Measurements from ENCODE around the gene AFAP1.

AFAP1 gene

DNA sequence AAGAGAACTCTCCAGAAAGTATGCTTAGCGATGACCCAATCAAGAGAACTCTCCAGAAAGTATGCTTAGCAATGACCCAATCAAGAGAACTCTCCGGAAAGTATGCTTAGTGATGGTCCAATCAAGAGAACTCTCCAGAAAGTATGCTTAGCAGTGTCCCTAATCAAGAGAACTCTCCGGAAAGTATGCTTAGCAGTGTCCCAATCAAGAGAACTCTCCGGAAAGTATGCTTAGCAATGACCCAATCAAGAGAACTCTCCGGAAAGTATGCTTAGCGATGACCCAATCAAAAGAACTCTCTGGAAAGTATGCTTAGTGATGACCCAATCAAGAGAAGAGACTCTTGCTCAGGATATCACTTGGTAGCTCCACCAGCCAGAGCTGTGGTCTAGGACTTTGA is 92.5 kb downstream of the AFAP1 start:
- H3K27ac ChIP-seq: no peak overlapping the region
- no peaks in the 10 kb centered on the region for H3K79me2 ChIP-seq (ENCODE audit: insufficient read depth, low read depth)
- no peaks in the 10 kb centered on the region for H3K36me3 ChIP-seq (ENCODE audit: insufficient read depth)

DNA sequence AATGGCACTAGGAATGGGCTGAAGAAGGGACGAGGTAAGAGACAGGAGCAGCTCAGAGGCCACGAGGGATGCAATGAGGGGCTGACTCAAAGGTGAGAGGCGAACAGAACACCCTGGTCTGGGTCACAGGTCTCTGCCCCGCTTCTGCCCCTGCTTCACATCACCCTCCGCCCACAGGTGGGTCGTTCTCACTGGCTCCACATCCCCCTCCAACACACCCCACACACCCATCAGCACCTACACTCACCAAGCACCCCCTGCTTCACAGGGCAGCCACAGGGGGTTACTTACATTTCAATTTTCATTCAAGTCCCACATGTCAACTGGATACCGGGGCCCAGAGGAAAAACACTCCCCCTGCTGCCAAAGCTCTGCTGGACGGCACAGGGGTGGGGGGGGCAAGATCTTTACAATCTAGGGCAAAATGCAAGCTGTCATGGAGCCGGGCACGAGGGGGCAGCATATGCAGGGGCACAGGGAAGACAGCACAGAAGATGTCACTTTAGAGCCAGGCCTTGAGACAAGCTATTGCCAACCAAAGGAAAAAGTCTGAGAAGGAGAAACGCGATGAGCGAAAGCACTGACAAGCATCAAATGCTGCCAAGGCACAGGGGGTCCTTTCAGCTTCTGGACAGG is 94.0 kb downstream of the AFAP1 start:
- H3K27me3 ChIP-seq (ENCODE audit: insufficient read depth, low read depth): no peaks in the 10 kb centered on the region
- H3K4me1 ChIP-seq (ENCODE audit: low read depth, poor library complexity, severe bottlenecking): no peaks in the 10 kb centered on the region
- H4K20me1 ChIP-seq (ENCODE audit: insufficient read depth): no peaks in the 10 kb centered on the region
- H3K4me3 ChIP-seq (IDR thresholded peaks at IDR 0.05; ENCODE audit: insufficient read depth, low read depth, low read length): no peak overlapping the region
- H2AFZ ChIP-seq (ENCODE audit: low read depth): no peak overlapping the region
- no peaks in the 10 kb centered on the region for H3K79me2 ChIP-seq (ENCODE audit: insufficient read depth, low read depth)
- TF ChIP-seq, protein P1, sequence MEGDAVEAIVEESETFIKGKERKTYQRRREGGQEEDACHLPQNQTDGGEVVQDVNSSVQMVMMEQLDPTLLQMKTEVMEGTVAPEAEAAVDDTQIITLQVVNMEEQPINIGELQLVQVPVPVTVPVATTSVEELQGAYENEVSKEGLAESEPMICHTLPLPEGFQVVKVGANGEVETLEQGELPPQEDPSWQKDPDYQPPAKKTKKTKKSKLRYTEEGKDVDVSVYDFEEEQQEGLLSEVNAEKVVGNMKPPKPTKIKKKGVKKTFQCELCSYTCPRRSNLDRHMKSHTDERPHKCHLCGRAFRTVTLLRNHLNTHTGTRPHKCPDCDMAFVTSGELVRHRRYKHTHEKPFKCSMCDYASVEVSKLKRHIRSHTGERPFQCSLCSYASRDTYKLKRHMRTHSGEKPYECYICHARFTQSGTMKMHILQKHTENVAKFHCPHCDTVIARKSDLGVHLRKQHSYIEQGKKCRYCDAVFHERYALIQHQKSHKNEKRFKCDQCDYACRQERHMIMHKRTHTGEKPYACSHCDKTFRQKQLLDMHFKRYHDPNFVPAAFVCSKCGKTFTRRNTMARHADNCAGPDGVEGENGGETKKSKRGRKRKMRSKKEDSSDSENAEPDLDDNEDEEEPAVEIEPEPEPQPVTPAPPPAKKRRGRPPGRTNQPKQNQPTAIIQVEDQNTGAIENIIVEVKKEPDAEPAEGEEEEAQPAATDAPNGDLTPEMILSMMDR (conservative IDR thresholded peaks at IDR 0.05; ENCODE audit: low read depth, low read length): no peak
- no peaks in the 10 kb centered on the region for H3K36me3 ChIP-seq (ENCODE audit: insufficient read depth)
- no peak overlapping the region for H3K9ac ChIP-seq
- H3K27ac ChIP-seq: no peak overlapping the region
- no peak overlapping the region for H3K4me2 ChIP-seq

More for the DNA sequence above, 92.5 kb downstream of the AFAP1 start:
- H3K9ac ChIP-seq: no peak overlapping the region
- H3K4me2 ChIP-seq: no peak overlapping the region
- H3K4me1 ChIP-seq (ENCODE audit: low read depth, poor library complexity, severe bottlenecking): no peaks in the 10 kb centered on the region
- H3K27me3 ChIP-seq (ENCODE audit: insufficient read depth, low read depth): no peaks in the 10 kb centered on the region
- TF ChIP-seq, protein P1 (conservative IDR thresholded peaks at IDR 0.05; ENCODE audit: low read depth, low read length): no peak
- no peak overlapping the region for H3K4me3 ChIP-seq (IDR thresholded peaks at IDR 0.05; ENCODE audit: insufficient read depth, low read depth, low read length)
- H4K20me1 ChIP-seq (ENCODE audit: insufficient read depth): no peaks in the 10 kb centered on the region
- no peak overlapping the region for H2AFZ ChIP-seq (ENCODE audit: low read depth)

DNA sequence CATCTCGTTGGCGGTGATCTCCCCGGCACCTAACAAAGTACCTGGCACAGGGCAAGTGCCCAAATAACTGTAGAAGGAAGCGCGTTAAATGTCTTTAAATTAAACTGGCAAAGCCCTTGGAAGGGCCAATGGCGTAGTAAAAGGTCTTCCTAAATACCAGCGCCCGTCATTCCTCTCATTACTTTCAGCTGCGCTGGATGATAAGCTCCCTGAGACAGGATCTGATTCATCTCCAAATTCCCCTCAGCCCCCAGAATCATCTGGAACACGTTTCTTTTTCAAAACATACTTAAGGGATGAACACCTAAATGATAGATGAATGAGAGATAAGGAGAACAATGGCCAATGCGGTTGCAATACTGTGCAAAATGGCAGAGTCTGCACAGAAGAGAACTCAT is 95.1 kb downstream of the AFAP1 start:
- Histone ChIP-seq H3K36me3 (ENCODE audit: insufficient read depth) (no peaks in the 10 kb centered on the region), H3K27ac (no peak overlapping the region), H3K27me3 (ENCODE audit: insufficient read depth, low read depth) (no peaks in the 10 kb centered on the region), H2AFZ (ENCODE audit: low read depth) (no peak overlapping the region), H3K4me2 (no peak overlapping the region), H3K4me3 (IDR thresholded peaks at IDR 0.05; ENCODE audit: insufficient read depth, low read depth, low read length) (no peak overlapping the region), H3K4me1 (ENCODE audit: low read depth, poor library complexity, severe bottlenecking) (no peaks in the 10 kb centered on the region), H3K9ac (no peak overlapping the region), H4K20me1 (ENCODE audit: insufficient read depth) (no peaks in the 10 kb centered on the region), H3K79me2 (ENCODE audit: insufficient read depth, low read depth) (no peaks in the 10 kb centered on the region)
- TF ChIP-seq, protein P1 (conservative IDR thresholded peaks at IDR 0.05; ENCODE audit: low read depth, low read length): no peak

- H3K27me3 ChIP-seq (ENCODE audit: insufficient read depth, low read depth): no peaks in the 10 kb centered on the region
- TF ChIP-seq, protein P1 (conservative IDR thresholded peaks at IDR 0.05; ENCODE audit: low read depth, low read length): no peak
- H2AFZ ChIP-seq (ENCODE audit: low read depth): no peak overlapping the region
- H3K4me3 ChIP-seq (IDR thresholded peaks at IDR 0.05; ENCODE audit: insufficient read depth, low read depth, low read length): no peak overlapping the region
- no peaks in the 10 kb centered on the region for H3K36me3 ChIP-seq (ENCODE audit: insufficient read depth)
- no peak overlapping the region for H3K27ac ChIP-seq
- H3K9ac ChIP-seq: no peak overlapping the region
- H3K4me2 ChIP-seq: no peak overlapping the region
- no peaks in the 10 kb centered on the region for H3K79me2 ChIP-seq (ENCODE audit: insufficient read depth, low read depth)
- no peaks in the 10 kb centered on the region for H3K4me1 ChIP-seq (ENCODE audit: low read depth, poor library complexity, severe bottlenecking)
- no peaks in the 10 kb centered on the region for H4K20me1 ChIP-seq (ENCODE audit: insufficient read depth)
Observed at GRCh38 chr4:7843831-7844593, 95.6 kb downstream of the AFAP1 start.
